ENCODE data around the gene DCP1B. TPM values are rescaled to one million over a fixed set of nuclear protein-coding genes. Genes with fewer than 3 reads are reported as not detected.

Gene DCP1B
- 10 to 100 TPM; 17.8 to 18.6 TPM for total RNA-seq

DNA sequence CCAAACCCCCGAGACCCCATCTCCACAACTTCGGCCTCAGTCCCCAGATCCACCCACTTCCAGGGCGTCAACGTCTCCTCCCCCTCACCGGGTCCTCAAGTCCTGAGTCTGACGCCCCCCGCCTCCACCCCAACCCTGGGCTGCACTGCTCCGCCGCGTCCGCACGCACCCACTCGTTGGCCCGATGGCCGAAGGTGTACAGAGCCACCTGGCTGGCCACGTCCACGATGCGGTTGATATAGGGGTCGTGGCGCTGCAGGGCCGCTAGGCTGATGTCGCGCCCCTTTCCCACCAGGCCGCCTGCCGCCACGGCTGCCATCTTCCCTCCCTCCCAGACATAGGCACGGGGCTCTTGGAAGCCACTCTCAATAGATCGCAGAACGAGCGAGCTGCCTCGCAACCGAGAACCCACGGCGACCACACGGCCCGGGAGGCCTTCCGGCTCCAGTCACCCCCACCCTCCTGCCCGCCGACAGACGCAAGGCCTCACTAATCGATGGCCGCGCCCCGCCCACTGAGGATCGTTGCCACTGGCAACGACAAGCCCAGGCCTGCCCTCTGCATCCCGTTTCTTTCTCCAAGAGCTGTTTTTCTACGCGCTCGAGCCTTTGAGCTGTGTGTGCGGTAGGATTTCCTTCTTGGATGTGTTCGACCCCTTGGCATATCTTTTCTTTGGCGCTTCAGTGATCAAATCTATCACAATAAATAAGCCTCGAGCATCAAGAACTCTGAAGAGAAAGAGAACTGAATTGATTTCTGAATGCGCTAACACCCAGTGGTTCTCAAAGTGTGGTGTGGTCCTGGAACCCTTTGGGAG is at the start of gene DCP1B:
Gene DCP1B, minus strand, starts transcription at position 345 of the 817 bp plus-strand sequence. Its CDS starts 26 bp downstream, at position 319.
- peak within 1 kb of the TSS; percentile 94 for H3K27ac Mint-ChIP-seq
- peaks cover 35% of the 10 kb centered on the region for H3K4me1 Mint-ChIP-seq
- no peaks in the 10 kb centered on the region for H3K27me3 Mint-ChIP-seq
- peak; percentile 96 for DNase-seq
- ChIA-PET CTCF (interaction anchor here (1.0 to 1.4 kb wide), 3 partner anchors 30 to 214 kb away, joined by 3 to 5 read pairs (median 3); no protein-coding TSS in a partner anchor), POLR2A (interaction anchor here (0.9 to 3.6 kb wide), 6 partner anchors 10 to 687 kb away, joined by 3 to 38 read pairs (median 3); no protein-coding TSS in a partner anchor)
- peaks cover 11% of the 10 kb centered on the region for H3K36me3 Mint-ChIP-seq (ENCODE audit: low read depth)
- no peaks in the 10 kb centered on the region for H3K9me3 Mint-ChIP-seq
- peak within 1 kb of the TSS; percentile 98 for H3K4me3 Mint-ChIP-seq

DNA sequence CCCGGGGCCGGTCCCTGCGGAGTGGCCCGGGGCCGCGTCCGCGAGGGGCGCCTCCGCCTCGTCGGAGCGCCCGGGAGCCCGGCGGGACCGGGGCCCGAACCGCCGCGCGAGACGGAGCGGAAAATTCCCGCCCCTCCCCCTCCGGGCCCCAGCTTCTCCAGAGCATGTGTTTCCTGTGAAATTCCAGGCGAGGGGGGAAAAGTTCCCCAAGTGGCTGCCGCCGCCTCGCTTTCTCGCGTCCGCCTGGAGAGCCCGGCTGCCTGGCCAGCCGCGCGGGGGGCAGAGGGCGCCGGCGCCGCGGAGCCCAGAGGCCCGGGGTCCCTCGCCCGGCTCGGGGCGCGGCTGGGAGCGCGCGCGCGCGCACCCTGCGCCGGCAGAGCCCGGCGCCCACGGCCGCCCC is 49.4 kb upstream of the DCP1B start:
- POLR2A ChIA-PET = interaction anchor here (1.5 kb wide), 1 partner anchor 11 kb away, joined by 5 read pairs; no protein-coding TSS in a partner anchor
- Mint-ChIP-seq H3K9me3 (no peaks in the 10 kb centered on the region), H3K4me3 (no peak overlapping the region), H3K36me3 (ENCODE audit: low read depth) (peaks cover 3% of the 10 kb centered on the region), H3K27me3 (peaks cover 81% of the 10 kb centered on the region), H3K4me1 (peaks cover 24% of the 10 kb centered on the region), H3K27ac (no peak overlapping the region)
- DNase-seq = no peak
- CTCF ChIA-PET = no interaction called here

DNA sequence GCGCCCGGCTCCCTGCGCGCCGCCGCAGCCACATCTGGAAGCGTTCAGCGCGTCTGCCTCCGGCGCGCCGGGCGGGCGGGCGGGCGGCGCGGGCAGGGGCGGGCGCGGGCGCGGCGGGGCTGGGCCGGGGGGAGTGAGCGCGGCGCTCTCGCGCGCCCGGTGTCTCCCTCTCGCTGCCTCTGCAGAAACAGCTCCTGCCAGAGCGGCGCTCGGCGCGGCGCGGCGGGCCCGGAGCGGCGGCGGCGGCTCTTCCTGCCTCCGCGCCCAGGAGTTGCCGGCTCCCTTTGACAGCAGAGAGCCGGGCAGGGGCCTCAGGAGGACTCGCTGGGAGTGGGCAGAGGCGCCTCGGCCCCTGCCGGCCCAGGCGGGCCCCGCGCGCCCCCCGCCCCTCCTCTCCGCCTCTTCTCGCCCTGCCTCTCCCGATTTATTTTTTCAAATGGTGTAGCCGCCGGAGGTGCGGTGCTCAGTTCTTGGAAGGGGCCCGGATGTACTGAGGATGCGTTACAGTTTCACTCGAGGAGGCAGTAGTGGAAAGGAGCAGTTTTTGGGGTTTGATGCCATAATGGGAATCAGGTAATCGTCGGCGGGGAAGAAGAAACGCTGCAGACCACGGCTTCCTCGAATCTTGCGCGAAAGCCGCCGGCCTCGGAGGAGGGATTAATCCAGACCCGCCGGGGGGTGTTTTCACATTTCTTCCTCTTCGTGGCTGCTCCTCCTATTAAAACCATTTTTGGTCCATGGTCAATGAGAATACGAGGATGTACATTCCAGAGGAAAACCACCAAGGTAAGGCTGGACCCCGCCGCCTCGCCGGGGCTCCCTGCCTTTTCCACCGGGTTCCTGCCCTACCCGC is 48.8 kb upstream of the DCP1B start, which contains the start of gene CACNA1C:
Gene CACNA1C, plus strand, starts transcription at position 162 of the 853 bp plus-strand sequence. Its CDS starts 576 bp downstream, at position 738.
- H3K9me3 Mint-ChIP-seq = no peaks in the 10 kb centered on the region
- ChIA-PET POLR2A (interaction anchor here (1.0 to 1.5 kb wide), 2 partner anchors 11 kb away, joined by 4 to 5 read pairs; no protein-coding TSS in a partner anchor), CTCF (interaction anchor here (1.0 kb wide), 1 partner anchor 11 kb away, joined by 3 read pairs; no protein-coding TSS in a partner anchor)
- DNase-seq = peak; percentile 54
- H3K27me3 Mint-ChIP-seq = peaks cover 81% of the 10 kb centered on the region
- H3K4me3 Mint-ChIP-seq = peak within 1 kb of the TSS; percentile 70
- peaks cover 24% of the 10 kb centered on the region for H3K4me1 Mint-ChIP-seq
- H3K36me3 Mint-ChIP-seq (ENCODE audit: low read depth) = peaks cover 3% of the 10 kb centered on the region
- no peak within 1 kb of the TSS for H3K27ac Mint-ChIP-seq

DNA sequence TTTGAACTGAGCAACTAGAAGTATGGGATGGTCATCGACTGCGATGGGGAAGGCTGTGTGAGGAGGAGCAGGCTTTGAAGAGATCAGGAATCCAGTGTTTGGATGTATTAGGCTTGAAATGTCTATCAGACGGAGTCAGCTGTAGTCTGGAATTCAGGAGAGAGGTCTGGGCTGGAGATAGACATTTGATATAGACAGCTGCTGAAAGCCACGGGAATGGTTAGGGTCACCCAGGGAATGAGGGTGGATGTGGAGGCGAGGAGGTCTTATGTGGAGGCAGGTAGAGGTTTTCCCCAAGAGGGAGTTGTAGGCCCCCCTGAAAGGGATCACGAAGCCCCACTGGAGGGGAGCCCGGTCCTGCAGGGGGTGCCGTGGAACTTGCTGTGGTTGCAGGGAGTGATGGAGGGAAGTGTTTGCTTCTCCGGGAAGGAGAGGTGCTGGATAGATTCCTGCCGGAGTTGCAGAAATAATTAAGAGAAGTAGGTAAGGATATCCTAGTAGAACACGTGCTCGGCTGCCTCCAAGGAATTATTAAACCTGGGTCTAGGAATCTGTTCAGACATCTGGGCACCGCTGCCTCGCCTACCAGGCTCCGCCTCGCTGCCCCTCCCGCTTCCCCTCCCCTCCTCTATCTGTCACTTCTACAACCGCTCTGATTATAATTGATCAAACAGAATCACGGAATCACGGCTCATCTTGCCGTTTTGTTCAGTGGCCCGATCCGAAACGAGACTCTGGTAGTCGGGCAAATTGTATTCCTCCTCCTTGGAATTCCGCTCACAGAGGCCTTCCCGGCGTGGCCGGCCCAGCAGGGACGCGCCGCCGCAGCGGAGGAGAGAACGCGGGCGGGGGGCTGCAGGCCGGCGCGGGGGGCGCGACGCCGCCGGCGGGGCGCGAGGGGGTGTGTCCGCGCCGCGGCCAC is 47.7 kb upstream of the DCP1B start:
- ChIA-PET CTCF (interaction anchor here (1.0 kb wide), 1 partner anchor 12 kb away, joined by 3 read pairs; no protein-coding TSS in a partner anchor), POLR2A (interaction anchor here (1.0 kb wide), 1 partner anchor 12 kb away, joined by 4 read pairs; no protein-coding TSS in a partner anchor)
- Mint-ChIP-seq H3K4me1 (peaks cover 24% of the 10 kb centered on the region), H3K9me3 (no peaks in the 10 kb centered on the region), H3K36me3 (ENCODE audit: low read depth) (peaks cover 3% of the 10 kb centered on the region), H3K4me3 (peak overlapping the region; percentile 36), H3K27ac (no peak overlapping the region), H3K27me3 (peaks cover 78% of the 10 kb centered on the region)
- DNase-seq = no peak

DNA sequence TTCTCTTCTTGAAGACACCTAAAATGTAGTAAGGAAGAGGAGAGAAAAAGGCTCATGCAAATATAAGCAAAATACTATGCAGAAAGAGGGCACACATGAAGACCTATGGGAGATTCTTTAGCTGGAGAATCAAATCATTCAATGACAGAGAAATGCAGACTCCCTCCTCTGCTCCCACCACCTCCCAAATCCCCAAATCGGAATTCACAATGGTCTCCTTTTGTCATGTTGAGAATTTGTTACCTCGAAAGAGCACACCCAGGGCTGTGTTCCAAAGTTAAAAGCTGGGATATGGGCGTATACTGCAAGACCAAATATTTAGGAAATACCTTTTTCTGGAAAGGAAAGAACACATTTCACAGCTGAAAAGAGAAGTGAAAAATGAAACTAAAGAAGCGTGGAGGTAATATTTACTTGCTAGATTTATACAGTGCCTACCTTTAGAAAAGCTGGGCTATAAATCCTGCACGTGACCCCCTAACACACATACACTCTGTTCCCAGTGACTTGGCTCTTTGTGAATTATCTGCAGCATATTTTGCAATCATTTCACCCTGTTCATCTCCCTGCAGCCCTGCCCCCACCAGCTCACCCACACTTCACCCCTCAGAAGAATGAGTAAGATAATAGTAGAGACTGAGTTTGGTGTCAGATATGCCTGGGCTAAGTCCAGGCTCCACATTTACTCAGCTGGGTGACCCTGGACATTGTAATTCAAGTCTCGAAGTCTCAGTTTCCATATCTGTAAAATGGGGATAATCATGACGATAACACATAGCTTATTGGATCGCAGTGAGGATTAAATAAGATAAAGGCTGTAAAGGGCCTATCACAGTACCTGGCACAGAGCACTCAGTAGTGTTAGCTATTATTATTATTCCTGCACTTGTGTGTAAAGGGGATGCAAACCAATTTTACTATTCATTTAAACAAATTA is 45.6 kb upstream of the DCP1B start:
- Mint-ChIP-seq H3K27ac (no peak overlapping the region), H3K27me3 (peaks cover 65% of the 10 kb centered on the region), H3K9me3 (no peaks in the 10 kb centered on the region), H3K4me3 (no peak overlapping the region), H3K4me1 (peaks cover 23% of the 10 kb centered on the region), H3K36me3 (ENCODE audit: low read depth) (peaks cover 3% of the 10 kb centered on the region)
- CTCF ChIA-PET = interaction anchor here (0.8 kb wide), 1 partner anchor 15 kb away, joined by 3 read pairs; no protein-coding TSS in a partner anchor
- POLR2A ChIA-PET = no interaction called here
- no peak for DNase-seq

DNA sequence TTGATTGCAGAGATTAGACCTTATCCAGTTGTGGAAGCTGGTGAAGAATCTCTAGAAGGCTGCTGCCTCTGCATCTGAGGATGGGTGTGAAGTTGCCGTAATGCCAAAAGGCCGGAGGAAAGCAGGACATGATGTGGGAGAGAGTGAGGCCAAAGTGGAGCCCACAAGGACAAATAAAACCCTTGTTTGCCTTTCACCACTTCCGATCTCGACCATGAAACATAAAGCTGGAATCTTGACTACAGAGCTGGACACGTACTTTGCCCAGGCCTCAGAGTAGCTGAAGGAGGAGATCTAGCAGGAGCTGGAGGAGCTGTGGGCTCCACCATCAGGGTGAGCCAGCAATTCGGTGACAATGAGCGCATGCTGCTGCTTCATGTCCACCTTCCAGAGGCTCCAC is 43.5 kb upstream of the DCP1B start:
- POLR2A ChIA-PET = interaction anchor here (1.1 kb wide), 1 partner anchor 16 kb away, joined by 3 read pairs; no protein-coding TSS in a partner anchor
- Mint-ChIP-seq H3K4me1 (peaks cover 13% of the 10 kb centered on the region), H3K36me3 (ENCODE audit: low read depth) (peaks cover 3% of the 10 kb centered on the region), H3K27me3 (peaks cover 59% of the 10 kb centered on the region), H3K27ac (no peak overlapping the region), H3K4me3 (no peak overlapping the region), H3K9me3 (no peaks in the 10 kb centered on the region)
- CTCF ChIA-PET = no interaction called here
- DNase-seq = no peak

DNA sequence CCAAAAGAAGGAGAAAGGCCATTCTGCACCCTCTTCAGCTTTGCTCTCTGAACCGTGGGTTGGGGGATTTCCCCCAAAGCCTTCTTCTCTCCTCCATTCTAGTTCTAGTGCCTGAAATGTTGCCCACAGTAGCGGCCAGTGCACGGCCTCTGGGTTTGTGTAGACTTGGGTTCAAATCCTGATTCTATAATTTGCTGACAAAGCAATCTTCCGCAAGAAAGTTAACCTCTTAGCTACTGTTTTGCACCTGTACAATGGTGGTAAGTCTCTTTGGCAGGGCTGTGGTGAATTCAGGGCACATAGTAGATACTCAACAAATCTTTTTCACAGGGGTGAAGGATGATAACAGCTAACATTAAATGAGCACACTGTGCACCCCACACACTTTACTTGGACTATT is 42.7 kb upstream of the DCP1B start:
- ChIA-PET POLR2A (interaction anchor here (1.2 kb wide), 1 partner anchor 17 kb away, joined by 3 read pairs; no protein-coding TSS in a partner anchor), CTCF (interaction anchor here (0.6 to 1.6 kb wide), 2 partner anchors 12 to 295 kb away, joined by 3 to 4 read pairs; no protein-coding TSS in a partner anchor)
- peaks cover 59% of the 10 kb centered on the region for H3K27me3 Mint-ChIP-seq
- H3K9me3 Mint-ChIP-seq = no peaks in the 10 kb centered on the region
- H3K27ac Mint-ChIP-seq = no peak overlapping the region
- H3K4me3 Mint-ChIP-seq = no peak overlapping the region
- peaks cover 13% of the 10 kb centered on the region for H3K4me1 Mint-ChIP-seq
- H3K36me3 Mint-ChIP-seq (ENCODE audit: low read depth) = peaks cover 3% of the 10 kb centered on the region
- DNase-seq = no peak

DNA sequence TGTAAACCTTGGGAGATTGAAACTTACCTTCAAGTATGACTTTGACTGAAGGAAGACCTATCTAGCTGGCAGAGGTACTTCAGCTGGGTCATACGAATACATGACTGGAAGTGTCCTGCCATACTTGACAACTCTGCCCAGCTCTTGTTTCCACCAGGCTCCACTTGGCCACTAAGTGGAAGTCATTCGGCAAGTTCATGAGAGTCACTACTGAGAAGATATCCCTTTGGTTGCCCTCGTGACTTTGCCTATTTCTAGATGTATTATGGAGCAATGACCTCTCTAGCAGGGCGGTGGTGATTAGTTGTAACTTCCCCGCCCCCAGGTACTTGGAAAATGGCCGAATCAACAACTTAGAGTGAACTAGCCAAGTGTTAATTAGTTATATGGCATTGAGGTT is 39.9 kb upstream of the DCP1B start:
- ChIA-PET CTCF (interaction anchor here (0.9 kb wide), 1 partner anchor 10 kb away, joined by 4 read pairs; no protein-coding TSS in a partner anchor), POLR2A (no interaction called here)
- DNase-seq = no peak
- Mint-ChIP-seq H3K4me1 (no peaks in the 10 kb centered on the region), H3K36me3 (ENCODE audit: low read depth) (no peaks in the 10 kb centered on the region), H3K27me3 (peaks cover 42% of the 10 kb centered on the region), H3K27ac (no peak overlapping the region), H3K4me3 (no peak overlapping the region), H3K9me3 (no peaks in the 10 kb centered on the region)

DNA sequence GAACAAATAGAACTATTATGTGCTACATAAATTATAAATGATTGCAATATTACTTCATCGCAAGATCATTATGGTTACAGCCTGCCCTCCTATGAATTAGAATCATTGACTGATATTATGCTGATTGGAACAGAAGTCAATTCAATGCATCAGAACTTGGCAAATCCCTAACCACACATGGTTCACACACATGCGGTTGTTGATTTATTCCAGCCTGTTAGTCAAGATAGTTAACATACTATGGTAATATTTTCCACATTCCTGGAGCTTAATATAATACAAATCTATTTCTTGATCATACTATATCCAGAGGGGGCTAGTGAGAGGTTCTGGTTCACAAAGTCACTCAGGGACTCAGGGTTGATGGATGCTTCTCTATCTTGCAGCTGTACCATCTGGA is 38.8 kb upstream of the DCP1B start:
- POLR2A ChIA-PET = no interaction called here
- no peak for DNase-seq
- H3K4me1 Mint-ChIP-seq = no peaks in the 10 kb centered on the region
- H3K36me3 Mint-ChIP-seq (ENCODE audit: low read depth) = no peaks in the 10 kb centered on the region
- peaks cover 42% of the 10 kb centered on the region for H3K27me3 Mint-ChIP-seq
- H3K27ac Mint-ChIP-seq = no peak overlapping the region
- CTCF ChIA-PET = no interaction called here
- H3K4me3 Mint-ChIP-seq = no peak overlapping the region
- H3K9me3 Mint-ChIP-seq = no peaks in the 10 kb centered on the region

DNA sequence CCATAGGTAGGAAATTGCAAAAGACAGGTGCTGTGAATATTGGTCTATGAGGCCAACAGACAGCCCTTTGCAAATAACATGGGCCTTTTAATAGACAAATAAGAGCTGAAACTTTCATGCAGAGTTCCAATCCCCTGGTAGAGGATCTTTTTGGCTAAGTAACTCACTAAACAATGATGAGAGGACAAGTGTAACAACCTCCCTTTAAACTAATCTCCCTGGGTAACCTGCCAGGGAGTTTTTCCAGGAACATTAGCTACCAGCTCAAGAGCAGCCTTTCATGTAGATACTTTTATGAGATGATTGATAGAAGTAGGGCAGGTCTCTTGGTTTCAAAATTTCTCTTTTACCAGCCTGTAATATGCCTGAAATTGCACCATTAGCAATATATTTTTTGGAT is 34.8 kb upstream of the DCP1B start:
- Mint-ChIP-seq H3K36me3 (ENCODE audit: low read depth) (no peaks in the 10 kb centered on the region), H3K4me3 (no peak overlapping the region), H3K27me3 (peaks cover 50% of the 10 kb centered on the region), H3K9me3 (no peaks in the 10 kb centered on the region), H3K4me1 (peaks cover 12% of the 10 kb centered on the region), H3K27ac (no peak overlapping the region)
- DNase-seq = no peak
- ChIA-PET CTCF (interaction anchor here (1.9 kb wide), 1 partner anchor 99 kb away, joined by 5 read pairs; no protein-coding TSS in a partner anchor), POLR2A (no interaction called here)

DNA sequence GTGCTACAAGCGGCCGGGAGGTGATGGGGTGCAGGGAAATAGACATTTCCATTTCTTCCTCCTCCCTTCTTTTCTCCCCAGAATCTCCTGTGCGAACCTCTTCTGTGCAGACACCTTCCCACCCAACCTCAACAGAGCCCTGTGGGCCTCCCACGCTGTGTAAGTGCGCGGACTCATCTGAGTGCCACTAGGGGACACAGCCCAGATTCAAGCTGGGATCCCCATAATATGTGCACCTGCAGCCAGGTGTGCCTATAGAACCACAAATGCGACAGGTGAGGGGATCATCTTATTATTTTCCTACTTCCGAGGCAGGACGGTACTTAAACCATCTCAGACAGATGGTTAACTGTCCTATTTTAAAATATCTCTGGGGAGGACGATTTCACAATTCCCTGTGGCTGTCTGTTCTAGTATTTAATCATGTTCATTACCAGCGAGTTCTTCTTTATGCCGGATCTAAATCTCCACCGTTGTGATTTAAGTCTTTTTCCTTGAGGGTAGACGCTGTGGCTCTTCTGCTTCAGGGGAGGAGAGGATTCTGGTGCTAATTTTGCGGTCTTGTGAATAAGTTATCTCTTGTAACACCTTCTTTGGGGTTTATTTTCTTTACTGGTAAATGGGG is 31.3 kb upstream of the DCP1B start:
- Mint-ChIP-seq H3K4me1 (peaks cover 12% of the 10 kb centered on the region), H3K4me3 (peak overlapping the region; percentile 36), H3K36me3 (ENCODE audit: low read depth) (no peaks in the 10 kb centered on the region), H3K27ac (no peak overlapping the region), H3K9me3 (no peaks in the 10 kb centered on the region), H3K27me3 (peaks cover 59% of the 10 kb centered on the region)
- CTCF ChIA-PET = interaction anchor here (0.5 to 1.4 kb wide), 3 partner anchors 240 to 247 kb away, joined by 3 to 7 read pairs (median 6); no protein-coding TSS in a partner anchor
- DNase-seq = no peak
- POLR2A ChIA-PET = no interaction called here
